ENCODE results near the gene CNN2. TPM values are rescaled to one million over a fixed set of nuclear protein-coding genes. Genes with fewer than 3 reads are reported as not detected.

Gene CNN2
- total and polyA plus RNA-seq, 2 of the 13 experiments (the other 11 are each of a cell fraction or from before 2014, with no cell fraction given): 63.6 to 70.0 TPM

- Histone ChIP-seq H3K4me3 (replicated peaks in 1 of 3; ENCODE audit: insufficient read depth in 1 of 3, low read depth in 2 of 3, low read length in 3 of 3) (no peak overlapping the region), H3K9me3 (ENCODE audit: low read length) (no peaks in the 10 kb centered on the region), H3K79me2 (ENCODE audit: insufficient read depth, low read length) (no peaks in the 10 kb centered on the region), H3K27me3 (ENCODE audit: control insufficient read depth in 1 of 2, insufficient read depth in 2 of 2, low read length in 2 of 2) (no peaks in the 10 kb centered on the region), H4K20me1 (ENCODE audit: insufficient read depth, low read length) (no peaks in the 10 kb centered on the region), H3K4me2 (ENCODE audit: low read depth, low read length) (no peak overlapping the region), H3K4me1 (ENCODE audit: insufficient read depth, low read length) (peaks cover 43% of the 10 kb centered on the region), H3K27ac (ENCODE audit: extremely low read length, insufficient read depth, low read length) (no peak overlapping the region), H2AFZ (ENCODE audit: low read length) (no peak overlapping the region), H3K36me3 (replicated peaks in 1 of 2; ENCODE audit: control insufficient read depth in 1 of 2, insufficient read depth in 2 of 2, low read length in 2 of 2) (no peaks in the 10 kb centered on the region), H3K9ac (ENCODE audit: insufficient read depth, low read depth, low read length) (no peak overlapping the region)
- CTCF ChIA-PET (ENCODE audit: low intra/inter-chr PET ratio, low total read pairs): no interaction called here
- no peak for TF ChIP-seq SP1 (IDR thresholded peaks at IDR 0.05)
- TF ChIP-seq SP1 (CRISPR knock-in tag; IDR thresholded peaks at IDR 0.05): peak; percentile 14; the same call in 1 of the 2 replicates
- no peak for TF ChIP-seq MAF1 (CRISPR knock-in tag; IDR thresholded peaks at IDR 0.05; ENCODE audit: borderline replicate concordance)
- no peak for TF ChIP-seq ATF3 (CRISPR knock-in tag; IDR thresholded peaks at IDR 0.05)
- TF ChIP-seq PRDM15 (CRISPR knock-in tag; IDR thresholded peaks at IDR 0.05): no peak
- TF ChIP-seq ATF7-NPFF (CRISPR knock-in tag; IDR thresholded peaks at IDR 0.05; ENCODE audit: low read depth): no peak
- TF ChIP-seq FOXM1 (CRISPR knock-in tag; IDR thresholded peaks at IDR 0.05): no peak
- no TSS peak for BruUV-seq (replicated peaks)
- ATAC-seq (no peak), DNase-seq (ENCODE audit: low spot score) (no peak), FAIRE-seq (no peak)
- in situ Hi-C loops (cut with HindIII; ENCODE audit: extremely low pct_ligation_motif_present, low pct_unique_long_range_greater_than_20kb) (no loop called here), intact Hi-C loops (cut with micrococcal nuclease; ENCODE audit: unreplicated experiment) (no loop called here)
- POLR2A ChIA-PET: no interaction called here
- WGBS (ENCODE audit: low lambda C conversion rate): 90% methylated on average over 9 of the region's 20 CpGs
Observed at GRCh38 chr19:1047696-1048147, 21.3 kb downstream of the CNN2 start.

Measured in HepG2 (cell line).